Left hindlimb (tissue), 1 donor: ENCODE results near the gene FLNC.

ENCODE experiments used
- DNase-seq: peaks from one replicate; pipeline ENCODE4 v3.0.0-alpha.2; 2018

The FLNC gene

DNA sequence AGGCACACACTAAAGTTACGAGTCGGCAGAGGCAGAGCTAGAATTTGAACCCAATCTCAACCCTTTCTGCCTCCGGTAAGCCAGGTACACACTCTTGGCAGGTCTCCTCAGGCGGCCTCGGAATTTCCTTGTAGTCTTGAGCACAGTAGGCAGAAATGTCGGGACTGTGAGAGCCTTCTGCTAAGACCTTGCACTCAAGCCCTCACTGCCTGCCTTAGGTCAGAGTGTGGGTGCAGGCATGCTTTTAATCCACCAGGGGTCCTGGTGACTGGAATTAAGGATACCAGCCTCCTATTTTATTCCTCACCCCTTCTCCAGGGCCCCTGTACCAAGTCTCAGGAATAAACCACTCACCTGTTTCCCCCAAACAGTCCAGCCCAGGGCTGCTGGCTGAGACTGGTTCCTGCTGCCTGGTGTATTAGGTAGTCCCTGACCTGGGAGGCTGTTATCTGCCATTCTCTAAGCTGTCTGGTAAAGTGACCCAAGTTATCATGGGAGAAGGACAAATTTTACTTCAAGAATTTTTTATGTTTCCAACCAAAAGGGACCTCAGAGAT lies 33.3 kb downstream of the FLNC start:
- no peak for DNase-seq

DNA sequence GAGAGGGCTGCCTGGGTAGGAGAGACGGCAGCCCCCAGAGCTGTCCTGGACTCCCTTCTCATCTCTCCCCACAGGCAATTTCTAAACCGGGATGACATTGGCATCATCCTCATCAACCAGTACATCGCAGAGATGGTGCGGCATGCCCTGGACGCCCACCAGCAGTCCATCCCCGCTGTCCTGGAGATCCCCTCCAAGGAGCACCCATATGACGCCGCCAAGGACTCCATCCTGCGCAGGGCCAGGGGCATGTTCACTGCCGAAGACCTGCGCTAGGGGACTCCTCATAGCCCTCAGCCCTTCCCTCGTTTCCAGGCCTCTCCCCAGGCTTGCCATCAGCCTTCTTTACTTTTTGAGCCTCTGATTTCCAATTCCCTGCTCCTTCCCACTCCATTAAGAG lies 35.1 kb downstream of the FLNC start:
- DNase-seq = no peak

DNA sequence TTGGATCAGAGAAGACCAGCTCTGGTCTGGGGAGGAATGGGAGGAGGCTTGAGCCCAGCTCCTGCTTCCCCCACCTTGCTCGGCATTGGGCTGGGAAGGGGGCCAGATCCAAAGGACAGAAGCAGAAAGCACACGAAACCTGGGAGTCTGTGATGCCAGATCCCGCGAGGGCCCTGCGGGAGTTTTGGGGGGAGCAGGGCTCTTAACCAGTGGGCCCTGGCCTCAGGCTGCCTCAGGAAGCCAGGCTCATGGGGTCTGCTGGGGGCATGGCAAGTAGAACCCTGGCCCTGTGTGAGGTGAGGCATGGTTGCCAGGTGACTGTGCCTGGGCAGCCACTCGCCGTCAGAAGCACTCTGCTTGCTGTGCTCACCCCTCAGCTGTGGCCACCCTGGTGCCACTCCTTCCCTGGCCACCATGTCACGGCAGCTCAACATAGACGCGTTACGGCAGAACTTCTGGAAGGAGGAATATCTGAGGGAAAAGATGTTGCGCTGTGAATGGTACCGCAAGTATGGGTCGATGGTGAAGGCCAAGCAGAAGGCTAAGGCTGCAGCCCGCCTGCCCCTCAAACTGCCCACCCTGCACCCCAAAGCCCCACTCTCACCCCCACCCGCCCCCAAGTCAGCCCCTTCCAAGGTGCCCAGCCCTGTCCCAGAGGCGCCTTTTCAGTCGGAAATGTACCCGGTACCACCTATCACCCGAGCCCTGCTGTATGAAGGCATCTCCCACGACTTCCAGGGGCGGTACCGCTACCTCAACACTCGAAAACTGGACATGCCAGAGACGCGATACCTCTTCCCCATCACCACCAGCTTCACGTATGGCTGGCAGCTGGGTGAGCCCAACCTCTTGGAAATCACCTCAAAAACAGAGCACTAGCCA lies 36.0 kb downstream of the FLNC start:
- DNase-seq = no peak

DNA sequence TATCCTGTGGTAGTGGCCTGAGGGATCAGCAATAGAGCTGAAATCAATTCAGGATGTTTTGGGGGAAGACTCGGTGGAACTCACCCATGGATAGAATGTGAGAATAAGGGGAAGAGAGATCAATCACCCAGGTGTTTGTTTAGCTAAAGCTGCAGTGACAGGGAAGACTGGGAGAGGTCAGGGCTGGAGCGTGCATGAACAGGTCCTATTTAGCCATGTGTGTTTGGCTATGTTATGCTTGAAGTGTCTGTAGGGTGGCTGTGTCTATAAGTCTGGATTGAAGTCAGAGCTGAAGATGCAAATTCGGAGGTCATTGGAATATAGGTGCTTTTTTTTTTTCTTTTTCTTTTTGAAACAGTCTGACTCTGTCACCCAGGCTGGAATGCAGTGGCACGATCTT lies 37.0 kb downstream of the FLNC start:
- DNase-seq = no peak

DNA sequence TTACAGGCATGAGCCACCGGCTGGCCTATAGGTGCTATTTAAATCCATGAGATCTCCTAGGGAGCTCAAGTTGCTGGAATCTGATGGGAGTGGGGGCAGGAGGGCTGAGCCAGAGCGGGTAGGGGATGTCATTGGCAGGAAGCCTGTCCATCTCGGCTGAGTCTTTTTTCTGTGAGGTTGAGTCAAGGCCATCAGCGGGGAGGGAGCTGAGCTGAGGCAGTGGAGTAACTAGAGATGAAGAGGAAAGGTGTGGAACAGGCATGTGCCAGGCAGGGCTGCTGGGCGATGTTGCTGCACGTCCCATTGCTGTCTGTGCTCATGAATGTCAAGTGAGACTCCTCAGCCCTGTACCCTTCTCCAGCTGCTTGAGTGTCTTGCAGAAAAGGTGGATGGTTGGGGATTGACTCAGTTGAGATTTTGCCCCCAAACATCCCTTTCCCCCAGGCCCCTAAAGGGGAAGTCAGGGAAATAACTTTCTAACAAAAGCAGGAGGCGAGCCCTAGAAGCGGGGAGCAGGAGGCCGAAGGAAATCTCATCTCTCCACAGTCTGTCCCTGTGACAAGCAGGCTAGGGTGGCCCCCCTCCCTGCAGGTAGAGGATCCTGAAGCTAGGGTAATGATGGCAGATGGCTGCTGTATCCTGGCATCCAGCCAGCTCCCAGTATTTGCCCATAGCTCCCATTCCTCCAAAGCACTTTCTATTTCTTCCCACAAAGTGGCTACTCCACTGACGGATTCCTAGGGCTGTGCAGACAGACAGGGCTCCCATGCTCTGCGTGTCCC lies 37.8 kb downstream of the FLNC start:
- DNase-seq = no peak

DNA sequence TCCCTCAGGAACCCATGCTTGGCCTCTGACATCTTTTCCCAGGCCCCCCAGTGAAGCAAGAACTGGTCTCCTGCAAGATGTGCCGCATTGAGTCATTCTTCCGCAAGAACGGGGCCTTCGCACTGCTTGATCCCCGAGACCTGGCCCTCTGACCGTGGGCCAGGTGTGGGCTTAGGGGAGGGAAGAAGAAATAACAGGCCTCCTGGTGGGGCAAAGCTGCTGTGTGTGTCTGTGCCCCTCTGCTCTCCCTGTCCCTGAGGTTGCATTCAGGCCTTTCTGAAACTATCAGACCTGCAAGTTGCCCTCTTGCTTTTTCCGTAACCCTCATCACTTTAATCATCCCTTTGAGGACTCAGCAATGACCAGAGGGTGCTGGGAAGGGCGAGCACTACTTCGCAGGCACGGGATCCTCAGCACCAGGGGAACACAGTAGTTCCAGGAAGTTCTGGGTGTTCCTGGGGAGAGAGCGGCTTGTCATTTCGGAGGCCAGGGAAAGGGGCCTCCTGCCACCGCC lies 38.5 kb downstream of the FLNC start:
- DNase-seq = no peak

DNA sequence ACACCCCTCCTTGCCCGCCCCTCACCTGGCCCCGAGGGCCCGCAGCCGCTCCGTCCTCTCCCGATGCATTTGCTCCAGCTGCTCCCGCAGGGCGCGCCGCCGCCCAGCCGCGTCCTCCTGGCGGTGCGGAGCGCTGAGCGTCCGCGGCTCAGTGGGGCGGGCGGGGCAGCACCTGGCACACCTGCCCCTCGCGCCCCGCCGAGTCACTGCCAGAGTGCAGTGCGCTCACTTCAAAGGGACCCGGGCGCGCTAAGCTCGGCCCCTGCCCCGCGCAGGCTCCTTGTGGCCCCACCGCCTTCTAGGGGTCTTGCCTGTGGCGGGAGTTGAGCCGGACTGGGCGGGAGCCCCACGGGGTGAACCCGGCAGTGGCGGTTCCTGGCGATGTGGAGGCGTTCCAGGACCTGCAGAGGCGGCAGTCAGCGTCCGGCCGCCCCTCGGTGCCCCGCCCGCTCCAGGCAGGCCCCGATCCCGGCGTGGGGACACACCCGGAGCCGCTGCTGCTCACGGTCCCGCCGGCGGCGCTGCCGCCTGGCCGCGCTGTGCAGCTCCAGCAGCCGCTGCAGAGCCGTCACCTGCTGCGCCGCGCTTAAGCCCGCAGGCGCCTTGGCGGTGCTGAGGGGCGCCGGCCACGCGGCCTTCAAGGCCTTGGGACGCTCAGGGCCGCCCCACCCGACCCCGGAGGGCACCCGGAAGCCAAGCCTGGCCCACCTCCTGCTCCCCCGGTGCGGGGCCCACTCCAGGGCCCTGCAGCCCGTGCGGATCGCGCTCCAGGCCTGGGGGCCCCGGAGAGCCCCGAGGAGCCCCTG lies 39.1 kb downstream of the FLNC start:
- DNase-seq = peak; percentile 67

DNA sequence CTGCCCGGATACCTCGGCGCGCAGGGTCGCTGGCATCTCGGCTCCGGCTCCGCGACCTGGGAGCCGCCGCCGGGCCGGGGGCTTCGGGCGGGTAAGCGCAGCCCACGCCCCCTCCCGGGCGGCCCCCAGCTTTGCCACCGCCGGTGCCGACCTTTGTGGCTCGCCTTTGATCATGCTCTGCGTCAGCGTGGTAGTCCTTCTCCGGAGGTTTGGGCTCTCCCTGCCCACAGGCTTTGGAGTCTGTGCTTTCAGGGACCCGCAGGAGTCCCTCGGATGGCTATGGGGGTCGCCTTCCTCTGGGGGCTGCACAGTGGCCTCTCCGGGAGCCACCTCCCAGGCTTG lies 39.7 kb downstream of the FLNC start:
- DNase-seq = no peak

DNA sequence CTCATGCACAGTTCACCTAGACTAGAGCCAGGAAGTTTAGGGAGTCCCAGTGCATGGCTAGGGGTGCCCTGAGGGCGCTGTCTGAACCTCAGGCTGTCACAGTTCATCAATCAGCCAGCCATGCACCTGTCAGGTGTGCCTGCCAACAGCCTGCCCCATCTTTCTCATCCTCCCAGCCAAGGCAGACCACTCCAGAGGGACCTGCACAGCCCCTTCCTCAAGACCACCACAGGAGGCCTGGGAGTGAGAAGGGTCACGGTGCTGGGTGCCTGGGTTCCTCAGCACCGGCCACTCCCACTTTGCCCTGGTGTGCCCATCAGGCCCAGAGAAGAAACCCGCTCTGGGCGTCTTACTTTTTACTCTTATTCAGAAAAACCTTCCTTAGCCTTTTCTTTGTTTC lies 40.8 kb downstream of the FLNC start:
- no peak for DNase-seq

DNA sequence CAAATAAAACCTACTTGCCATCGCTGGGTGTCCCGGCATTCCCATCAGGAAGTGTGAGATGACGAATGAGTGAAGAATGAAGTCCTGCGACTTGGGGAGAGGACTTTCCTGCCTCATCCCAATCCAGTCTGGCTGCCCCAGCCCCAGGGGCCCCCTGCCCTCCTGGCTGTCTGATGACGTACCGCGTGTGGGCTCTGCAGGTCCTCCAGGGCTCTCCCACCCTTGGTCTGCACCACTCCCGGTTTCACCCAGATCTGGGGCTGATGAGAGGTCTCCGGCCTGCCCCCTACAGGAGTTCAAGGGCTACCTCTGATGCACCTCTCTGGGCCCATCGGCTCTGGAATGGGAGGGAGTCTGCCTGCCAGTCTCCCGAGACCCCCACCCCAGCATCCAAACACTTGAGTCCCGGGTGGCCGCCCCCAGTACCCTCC lies 42.2 kb downstream of the FLNC start:
- no peak for DNase-seq

DNA sequence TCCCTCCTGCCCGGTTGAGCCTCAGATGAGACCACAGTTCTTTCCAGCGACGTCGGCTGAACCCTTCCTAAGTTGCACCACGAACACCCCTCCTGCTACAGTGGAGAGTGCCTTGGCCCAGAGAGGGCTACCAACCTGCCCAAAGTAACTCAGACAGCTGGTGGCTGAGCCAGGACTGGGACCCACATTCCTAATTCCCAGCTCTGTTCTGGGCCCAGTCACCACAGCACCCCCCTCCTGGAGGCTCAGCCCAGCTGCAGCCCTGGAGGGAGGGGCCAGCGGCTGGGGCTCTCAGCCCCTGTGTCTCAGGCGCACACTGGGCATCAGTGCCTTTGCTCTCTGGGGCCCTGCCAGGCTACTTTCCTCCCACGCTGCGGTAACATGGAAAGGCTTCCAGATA lies 43.0 kb downstream of the FLNC start:
- DNase-seq = no peak

DNA sequence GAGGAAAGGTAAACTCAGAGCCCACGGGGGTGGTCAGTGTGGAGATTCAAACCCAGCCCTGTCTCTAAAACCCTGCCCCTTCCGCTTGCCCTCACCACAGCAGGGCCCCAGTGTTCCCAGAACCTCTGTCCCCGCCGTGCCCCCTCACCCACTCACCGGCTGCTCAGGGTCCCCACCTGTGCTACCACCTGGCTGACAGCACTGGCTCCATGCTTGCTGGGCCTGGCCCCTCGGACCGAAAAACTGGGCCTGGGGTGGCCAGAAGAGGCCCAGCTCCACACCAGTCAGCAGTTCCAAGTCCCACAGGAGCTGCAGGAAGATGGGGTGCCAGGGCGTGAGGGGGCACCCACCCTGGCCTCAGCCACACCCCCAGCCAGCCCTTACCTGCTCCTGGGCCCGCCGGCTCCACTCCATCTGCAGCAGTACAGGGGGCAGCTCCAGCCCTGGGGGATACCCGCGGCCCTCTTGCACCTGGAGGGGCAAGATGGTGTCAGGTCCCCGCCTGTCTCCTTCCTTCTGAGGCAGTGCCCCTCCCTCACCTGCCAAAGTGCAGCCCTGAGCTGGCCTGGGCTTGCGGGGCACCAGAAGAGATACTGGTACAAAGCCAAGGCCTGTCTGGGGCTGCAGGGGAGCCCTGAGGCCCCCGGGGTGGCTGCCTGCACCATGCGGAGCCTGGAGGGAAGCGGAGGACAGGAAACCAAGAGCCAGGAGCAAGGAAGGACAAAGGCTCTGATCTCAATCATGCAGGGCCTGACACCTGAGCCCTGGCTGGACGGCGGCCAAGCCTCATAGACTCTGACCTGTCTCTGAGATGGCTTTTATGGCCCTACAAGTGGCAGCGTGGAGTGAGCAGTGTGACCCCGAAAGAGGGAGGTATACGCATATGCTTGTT lies 44.2 kb downstream of the FLNC start:
- DNase-seq = peak; percentile 24

DNA sequence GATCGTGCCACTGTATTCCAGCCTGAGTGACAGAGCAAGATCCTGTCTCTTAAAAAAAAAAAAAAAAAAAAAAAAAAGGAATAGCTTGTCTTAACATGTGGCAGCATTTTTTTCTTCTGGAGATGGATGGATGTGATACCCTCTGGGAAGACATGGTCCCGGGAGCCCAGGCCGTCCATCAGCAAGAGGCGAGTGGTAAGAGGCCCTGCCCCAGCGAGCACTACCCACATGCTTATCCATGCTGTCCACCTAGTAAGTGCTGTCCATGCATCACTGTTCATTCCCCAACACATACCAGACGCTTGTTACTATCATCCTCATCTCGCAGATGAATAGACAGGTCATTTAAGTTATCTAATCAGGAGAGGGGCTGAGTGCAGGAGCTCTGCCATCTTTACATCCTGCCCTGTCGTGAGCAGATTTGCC lies 45.3 kb downstream of the FLNC start:
- DNase-seq = peak; percentile 20

DNA sequence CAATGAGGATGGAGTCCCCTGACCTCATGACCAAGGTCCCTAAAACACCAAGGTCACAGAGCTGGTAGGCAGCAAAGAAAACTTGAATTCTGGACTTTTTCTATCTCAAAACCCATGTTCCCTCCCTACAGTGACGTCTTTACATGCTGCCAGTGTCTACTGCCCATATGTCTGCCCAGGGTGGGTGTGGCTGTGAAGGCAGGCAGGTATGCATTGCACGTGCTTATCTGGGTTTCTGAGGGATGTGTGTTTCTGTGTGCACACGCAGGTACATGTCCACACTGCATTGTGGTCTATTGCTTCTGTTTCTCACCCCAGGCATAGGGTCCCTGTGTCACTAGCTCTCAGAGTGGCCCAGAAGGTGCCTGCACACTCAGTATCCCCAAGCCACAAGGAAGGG lies 45.9 kb downstream of the FLNC start:
- no peak for DNase-seq

DNA sequence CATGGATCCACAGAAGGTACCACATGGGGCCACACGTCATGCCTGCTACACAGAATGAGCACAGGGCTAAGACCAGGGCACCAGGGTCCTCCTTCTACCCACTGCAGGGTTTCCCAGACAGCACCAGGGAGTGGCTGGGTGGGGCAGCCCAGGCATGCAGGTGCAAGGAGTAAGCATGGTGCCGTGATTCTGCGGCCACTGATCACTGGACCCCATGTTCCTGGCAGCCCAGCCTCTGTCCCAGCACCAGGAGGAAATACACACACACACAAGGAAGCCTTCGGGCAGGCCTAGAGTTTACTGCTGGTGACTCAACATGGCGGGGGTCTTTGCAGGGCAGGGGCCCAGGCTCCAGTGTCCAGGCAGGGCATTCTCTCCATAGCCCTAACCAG lies 46.4 kb downstream of the FLNC start:
- no peak for DNase-seq

DNA sequence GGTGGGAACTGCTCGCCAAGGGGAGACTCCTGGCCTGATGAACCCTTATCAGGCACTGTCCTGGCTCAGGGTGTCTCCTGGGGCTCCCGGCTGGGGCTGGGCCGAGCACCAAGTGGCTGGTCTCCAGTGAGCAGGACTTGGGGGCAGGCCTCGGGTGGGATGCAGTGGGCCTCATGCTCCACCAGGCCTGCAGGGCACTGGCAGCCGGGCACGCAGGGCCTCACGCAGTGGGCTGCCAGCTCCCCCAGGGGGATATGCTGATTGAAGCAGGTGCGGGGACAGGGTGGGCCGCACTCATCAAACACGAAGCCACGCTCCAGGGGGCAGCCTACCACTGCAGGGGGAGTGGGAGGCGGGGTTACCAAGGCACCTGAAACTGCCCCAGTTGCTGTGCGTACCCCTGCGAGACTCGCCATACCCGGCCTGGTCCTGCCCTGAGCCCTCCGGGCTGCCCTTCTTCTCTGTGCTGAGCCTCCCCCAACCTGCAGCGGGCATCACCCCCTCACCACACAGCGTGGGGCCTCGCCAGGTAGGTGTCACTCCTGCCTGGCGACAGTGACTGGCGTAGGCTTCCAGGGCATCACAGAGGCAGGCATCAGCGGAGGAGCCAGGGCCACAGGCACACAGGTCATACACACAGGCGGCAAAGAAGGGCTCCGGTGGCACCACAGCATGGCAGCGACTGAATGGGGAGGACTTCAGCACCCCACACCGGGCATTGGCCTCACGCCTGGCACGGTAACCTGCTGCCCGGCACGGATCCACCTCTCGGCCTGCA lies 47.0 kb downstream of the FLNC start:
- no peak for DNase-seq

DNA sequence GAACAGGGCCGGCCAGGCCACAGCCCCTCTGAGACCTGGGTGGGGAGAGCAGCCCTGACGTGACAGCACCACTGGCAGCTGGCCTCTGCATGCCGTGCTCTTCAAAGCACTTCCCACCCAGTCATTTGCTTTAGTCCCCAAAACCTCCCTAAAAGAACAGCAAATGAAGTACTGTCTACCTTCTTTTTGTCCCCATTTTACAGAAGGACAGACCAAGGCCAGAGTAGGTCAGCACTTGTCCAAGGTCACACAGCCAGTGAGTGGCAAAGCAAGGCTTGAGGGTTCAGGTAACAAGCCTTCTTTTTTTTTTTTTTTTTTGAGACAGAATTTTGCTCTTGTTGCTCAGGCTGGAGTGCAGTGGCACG lies 47.5 kb downstream of the FLNC start:
- no peak for DNase-seq

DNA sequence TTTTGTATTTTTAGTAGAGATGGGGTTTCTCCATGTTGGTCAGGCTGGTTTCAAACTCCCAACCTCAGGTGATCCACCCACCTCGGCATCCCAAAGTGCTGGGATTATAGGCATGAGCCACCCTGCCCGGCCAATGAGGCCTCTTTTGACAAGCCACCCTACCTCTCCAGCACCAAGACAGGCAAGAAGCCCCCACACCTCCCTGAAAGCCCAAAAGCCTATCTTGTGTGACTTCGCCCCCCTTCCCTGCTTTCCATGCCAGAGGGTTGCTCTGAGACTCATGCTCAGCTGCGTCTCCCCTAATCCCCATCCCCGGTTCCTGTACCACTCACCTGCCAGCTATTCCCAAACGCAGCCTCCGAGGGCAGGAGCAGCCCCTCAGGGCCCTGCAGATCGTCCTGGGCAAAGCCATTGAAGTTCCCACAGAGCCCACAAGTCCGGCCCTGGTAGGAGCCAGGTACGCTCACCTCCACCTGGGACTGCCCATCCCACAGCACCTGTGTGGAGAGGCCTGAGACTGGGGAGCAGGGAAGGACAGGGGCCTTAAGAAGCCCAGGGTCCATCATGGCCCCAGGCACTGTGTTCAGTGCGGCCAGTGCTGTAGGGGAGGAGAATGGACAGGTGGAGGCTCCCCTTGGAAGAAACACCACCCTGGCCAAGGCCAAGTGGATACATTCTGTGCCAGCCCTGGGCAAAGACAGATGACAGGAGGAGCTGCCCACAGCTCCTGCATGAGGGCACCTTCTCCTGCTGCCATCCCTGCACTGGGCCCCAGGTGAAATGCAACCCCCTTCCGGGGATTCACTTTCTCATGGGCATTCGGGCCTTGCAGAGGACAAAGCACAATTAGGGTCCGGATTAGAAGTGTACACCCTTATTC lies 48.3 kb downstream of the FLNC start:
- peak; percentile 25 for DNase-seq

DNA sequence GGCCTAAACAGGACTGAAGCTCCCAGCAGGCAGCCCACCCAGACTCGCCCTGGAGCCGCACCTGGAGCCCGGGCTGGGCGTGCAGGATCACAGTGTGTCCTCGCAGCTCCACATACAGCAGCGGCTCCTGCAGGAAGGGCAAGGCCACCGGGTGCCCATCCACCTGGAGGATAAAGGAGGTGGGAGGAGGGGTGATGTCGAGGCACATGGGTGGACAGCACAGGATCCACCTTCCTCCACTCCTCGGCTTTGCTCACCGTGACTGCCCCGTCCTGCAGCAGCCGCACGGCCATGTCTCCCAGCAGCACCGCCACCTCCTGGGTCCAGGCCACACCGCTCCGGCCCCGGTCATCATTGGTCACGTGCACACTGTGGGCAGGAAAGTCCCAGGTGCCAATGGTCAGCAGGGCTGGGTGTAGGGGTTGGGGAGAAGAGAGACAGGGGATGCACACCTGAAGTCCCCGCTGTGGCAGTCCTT lies 49.3 kb downstream of the FLNC start:
- DNase-seq = peak; percentile 31
